GM10266 (cell line): ENCODE data around the gene EIF2B2.

Source experiments
- DNase-seq: peaks from one replicate; pipeline ENCODE4 v3.0.0; 2012; ENCODE audit errors: extremely low spot score
- TF ChIP-seq, protein P1 (sequence below): IDR thresholded peaks from 2 replicates; pipeline ENCODE4 v1.5.1; 2012; ENCODE audit warnings: mild to moderate bottlenecking, low read depth; ENCODE audit not compliant: control insufficient read depth, insufficient read depth; ENCODE audit errors: missing control alignments

Gene EIF2B2

DNA sequence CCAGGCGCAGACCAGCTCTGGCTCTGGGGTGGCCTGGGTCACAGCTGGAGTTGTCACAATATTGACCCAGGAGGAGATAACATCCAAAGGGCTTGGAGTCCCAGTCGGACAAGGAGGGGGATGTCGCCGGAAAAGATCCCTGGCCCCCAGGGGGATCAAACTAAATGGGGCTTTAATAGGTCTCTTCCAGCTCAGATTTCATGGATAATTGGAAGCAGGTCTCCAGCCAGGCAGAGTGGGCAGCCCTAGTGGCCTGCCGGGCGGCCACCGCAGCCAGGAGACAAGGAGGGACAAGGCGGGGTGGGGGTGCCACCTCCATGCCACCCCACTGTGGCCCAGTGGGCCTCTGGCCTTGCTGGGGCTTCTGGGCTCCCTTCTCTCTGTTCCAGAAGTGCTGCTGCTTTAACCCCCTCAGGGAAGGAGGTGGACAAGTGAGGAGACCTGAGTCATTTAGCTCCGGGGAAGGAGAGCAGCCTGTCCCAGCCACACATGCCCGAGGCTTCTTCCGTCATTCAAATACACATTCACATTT, 24.2 kb upstream of the EIF2B2 start:
- DNase-seq, result no peak
- TF ChIP-seq, protein P1, sequence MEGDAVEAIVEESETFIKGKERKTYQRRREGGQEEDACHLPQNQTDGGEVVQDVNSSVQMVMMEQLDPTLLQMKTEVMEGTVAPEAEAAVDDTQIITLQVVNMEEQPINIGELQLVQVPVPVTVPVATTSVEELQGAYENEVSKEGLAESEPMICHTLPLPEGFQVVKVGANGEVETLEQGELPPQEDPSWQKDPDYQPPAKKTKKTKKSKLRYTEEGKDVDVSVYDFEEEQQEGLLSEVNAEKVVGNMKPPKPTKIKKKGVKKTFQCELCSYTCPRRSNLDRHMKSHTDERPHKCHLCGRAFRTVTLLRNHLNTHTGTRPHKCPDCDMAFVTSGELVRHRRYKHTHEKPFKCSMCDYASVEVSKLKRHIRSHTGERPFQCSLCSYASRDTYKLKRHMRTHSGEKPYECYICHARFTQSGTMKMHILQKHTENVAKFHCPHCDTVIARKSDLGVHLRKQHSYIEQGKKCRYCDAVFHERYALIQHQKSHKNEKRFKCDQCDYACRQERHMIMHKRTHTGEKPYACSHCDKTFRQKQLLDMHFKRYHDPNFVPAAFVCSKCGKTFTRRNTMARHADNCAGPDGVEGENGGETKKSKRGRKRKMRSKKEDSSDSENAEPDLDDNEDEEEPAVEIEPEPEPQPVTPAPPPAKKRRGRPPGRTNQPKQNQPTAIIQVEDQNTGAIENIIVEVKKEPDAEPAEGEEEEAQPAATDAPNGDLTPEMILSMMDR, result no peak

DNA sequence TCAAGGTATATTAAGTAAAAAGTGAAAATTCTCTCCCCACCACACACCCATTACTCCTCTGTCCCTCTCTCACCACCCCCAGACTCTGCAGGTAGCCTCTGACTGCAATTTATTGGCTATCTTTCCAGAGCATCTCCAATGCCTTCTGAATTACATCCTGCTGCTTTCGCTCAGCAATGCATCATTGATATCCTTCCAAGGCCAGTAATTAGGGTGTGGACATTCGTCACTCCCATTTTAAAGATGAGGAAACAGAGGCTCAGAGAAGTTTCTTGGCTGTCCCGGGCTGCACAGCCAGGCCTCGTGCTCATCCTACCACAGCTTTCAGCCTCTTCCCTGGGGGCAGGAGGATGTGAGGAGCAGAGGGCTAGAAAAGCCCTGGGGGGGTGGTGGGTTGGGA, 23.7 kb upstream of the EIF2B2 start:
- TF ChIP-seq, protein P1, result no peak
- no peak for DNase-seq

DNA sequence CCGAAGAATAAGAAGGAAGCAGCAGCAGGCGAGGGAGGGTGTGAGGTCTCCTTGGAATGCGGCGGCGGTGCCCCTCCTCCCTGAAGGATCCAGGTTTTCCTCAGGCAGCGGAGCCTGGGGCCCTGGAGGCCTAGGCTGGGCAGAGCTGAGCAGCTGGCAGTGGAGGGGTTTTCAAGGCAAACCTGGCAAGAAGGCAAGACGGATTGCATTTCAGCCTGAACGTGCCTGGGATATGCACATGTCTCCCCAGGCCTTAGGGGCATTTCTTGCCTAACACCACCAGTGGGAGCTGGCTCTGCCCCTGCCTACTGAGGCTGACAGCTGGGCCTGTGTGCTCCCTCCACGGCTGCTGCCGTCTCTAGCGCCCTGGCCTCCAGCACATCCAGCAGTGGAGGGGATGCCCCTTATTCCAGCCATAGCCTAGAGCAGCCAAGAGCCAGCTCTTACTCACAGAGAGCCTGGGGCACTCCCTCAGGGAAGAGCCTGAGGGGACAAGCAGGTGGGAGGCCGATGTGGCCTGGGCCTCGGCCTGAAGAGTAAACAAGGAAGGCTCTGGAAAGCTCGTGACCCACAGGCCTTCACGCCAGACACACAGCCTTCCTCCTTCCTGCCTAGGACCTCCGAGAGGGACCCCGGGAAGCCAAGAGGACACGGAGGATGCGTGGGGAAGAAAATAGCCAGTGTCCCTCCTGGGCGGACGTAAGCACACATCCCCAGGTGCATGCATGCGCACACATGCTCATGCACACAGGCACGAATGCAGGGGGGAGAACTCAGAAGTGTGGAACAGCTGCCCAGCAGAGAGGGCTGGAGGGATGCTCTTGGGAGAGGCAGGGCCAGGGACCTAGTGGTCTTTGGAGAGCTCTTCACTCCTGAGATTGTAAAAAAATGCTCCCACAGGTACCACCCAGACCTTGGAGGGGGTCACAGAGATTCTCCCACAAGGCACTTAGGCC, 23.0 kb upstream of the EIF2B2 start:
- TF ChIP-seq, protein P1, result no peak
- no peak for DNase-seq

DNA sequence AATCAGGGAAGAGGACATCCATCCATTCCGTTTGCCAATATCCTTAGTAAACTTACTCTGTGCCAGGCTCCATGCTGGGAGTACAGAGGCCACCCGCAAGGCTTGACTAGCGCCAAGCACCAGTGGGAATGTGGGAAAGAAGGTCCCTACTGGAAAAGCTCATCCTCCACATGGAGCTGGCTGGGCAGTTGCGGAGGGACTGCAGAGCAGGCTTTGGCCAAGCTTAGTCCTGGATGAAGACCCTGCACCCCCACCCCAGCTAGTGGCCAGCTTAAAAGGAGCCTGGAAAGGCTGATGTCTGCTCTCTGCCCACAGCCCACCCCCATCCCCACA, 22.4 kb upstream of the EIF2B2 start:
- TF ChIP-seq, protein P1, result no peak

DNA sequence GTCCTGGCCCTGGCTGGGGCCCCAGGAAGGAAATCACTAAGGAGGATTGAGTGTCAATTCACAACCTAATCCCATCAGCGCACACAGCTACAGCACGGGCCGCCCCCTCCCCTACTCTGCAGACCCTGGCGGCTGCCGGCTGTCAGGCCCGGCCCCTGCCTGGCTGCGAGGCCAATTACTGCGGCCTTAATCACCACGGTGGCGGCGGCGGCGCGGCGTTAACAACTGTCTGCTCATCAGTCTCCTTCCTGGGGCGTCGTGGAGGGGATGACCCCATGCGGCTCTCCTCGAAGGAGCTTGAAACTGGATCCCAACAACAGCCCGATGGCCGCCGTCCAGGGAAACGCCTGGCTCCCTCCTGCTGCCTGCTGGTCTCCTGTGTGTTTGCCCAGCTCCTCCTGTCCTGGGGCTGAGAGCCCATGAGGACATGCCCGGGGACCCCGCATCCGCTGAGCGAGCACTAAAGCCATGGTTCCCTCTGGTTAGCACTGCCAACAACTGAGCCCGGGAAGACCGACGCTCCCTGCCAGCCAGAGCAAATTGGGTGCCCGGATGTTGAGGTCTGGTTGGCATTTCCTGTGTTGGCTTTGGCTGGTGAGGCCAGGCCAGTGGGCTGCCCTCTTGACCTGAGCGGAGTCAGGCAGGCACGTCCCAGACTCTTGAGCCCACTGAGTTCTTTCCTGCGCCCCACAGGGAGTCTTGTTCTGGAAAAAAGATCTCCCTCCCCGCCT, 21.8 kb upstream of the EIF2B2 start:
- no peak for DNase-seq

More for the DNA sequence above, 22.4 kb upstream of the EIF2B2 start:
- no peak for DNase-seq

DNA sequence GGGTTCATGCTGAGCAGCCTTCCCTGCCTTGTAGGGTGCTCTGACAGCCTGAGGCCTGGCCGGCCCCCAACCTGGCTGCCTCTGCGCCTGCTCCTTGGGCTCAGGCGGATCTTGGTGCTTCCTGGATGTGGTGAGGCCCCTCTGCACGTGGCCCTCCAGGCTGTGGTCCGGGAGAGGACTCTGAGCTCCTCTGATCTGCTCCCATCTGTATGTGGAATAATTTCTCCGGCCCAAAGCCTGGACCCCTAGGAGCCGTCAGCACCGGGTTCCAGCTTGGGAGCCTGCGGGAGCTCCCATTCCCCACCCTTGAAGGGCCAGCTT, 21.3 kb upstream of the EIF2B2 start:
- TF ChIP-seq, protein P1, result no peak
- no peak for DNase-seq

More for the DNA sequence above, 21.8 kb upstream of the EIF2B2 start:
- TF ChIP-seq, protein P1, result no peak
